Ishikawa (cell line): ENCODE results near the gene DYRK3.

Experiments
- CREB1 ChIP-seq: IDR thresholded peaks from 2 replicates; pipeline ENCODE4 v1.6.1; 2012; ENCODE audit warnings: low read depth
- EGR1 ChIP-seq: IDR thresholded peaks from 2 replicates; pipeline ENCODE4 v1.6.1; 2012
- EP300 ChIP-seq: IDR thresholded peaks from 2 replicates; pipeline ENCODE4 v1.6.1; 2012; ENCODE audit warnings: borderline replicate concordance
- FOXM1 ChIP-seq: IDR thresholded peaks from 2 replicates; pipeline ENCODE4 v1.6.1; 2012; ENCODE audit warnings: low read depth, borderline replicate concordance
- MAX ChIP-seq: IDR thresholded peaks from 2 replicates; pipeline ENCODE4 v1.6.1; 2012
- NFIC ChIP-seq: IDR thresholded peaks from 2 replicates; pipeline ENCODE4 v1.6.1; 2012
- RAD21 ChIP-seq: IDR thresholded peaks from 2 replicates; pipeline ENCODE4 v1.6.1; 2012; ENCODE audit warnings: low read depth
- REST ChIP-seq: IDR thresholded peaks from 2 replicates; pipeline ENCODE4 v1.6.1; 2012; ENCODE audit warnings: low read depth, mild to moderate bottlenecking
- TAF1 ChIP-seq: IDR thresholded peaks from 2 replicates; pipeline ENCODE4 v1.6.1; 2012; ENCODE audit warnings: low read depth, mild to moderate bottlenecking
- TCF12 ChIP-seq: IDR thresholded peaks from 2 replicates; pipeline ENCODE4 v1.6.1; 2012; ENCODE audit warnings: low read depth
- TEAD4 ChIP-seq: IDR thresholded peaks from 2 replicates; pipeline ENCODE4 v1.6.1; 2012
- YY1 ChIP-seq: IDR thresholded peaks from 2 replicates; pipeline ENCODE4 v1.6.1; 2012; ENCODE audit warnings: low read depth
- ZBTB7A ChIP-seq: IDR thresholded peaks from 2 replicates; pipeline ENCODE4 v1.6.1; 2012; ENCODE audit warnings: low read depth
- TF ChIP-seq, protein P1 (sequence below): IDR thresholded peaks from 2 replicates; pipeline ENCODE4 v1.6.1; 2012

The DYRK3 gene

DNA sequence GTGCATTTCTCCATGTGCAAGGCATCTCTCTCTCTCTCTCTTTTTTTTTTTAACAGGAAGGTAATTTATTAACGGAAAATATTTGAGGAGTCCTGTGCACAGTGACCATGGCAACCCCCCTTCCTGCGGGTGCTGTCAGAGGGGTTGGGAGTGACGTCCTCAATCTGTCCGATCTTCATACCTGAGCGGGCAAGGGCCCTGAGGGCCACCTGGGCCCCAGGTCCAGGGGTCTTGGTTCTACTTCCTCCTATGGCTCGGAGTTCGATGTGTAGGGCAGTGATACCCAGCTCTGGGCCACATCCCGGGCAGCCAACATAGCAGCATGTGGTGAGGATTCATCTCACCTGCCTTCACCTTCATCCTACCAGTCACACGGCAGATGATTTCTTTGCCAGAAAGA lies 60.4 kb downstream of the DYRK3 start:
- TF ChIP-seq REST (no peak), TAF1 (no peak), TCF12 (no peak), FOXM1 (no peak), EGR1 (no peak)

- TF ChIP-seq TEAD4 (no peak), ZBTB7A (no peak), CREB1 (no peak), EGR1 (no peak), NFIC (no peak), REST (no peak), MAX (no peak), YY1 (no peak), RAD21 (no peak), FOXM1 (no peak), EP300 (no peak), TAF1 (no peak)
- TF ChIP-seq, protein P1, sequence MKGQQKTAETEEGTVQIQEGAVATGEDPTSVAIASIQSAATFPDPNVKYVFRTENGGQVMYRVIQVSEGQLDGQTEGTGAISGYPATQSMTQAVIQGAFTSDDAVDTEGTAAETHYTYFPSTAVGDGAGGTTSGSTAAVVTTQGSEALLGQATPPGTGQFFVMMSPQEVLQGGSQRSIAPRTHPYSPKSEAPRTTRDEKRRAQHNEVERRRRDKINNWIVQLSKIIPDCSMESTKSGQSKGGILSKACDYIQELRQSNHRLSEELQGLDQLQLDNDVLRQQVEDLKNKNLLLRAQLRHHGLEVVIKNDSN, result no peak
Measured at GRCh38 chr1:206696812-206697585, 61.7 kb downstream of the DYRK3 start.

GRCh38 chr1:206698011-206698410 lies 62.7 kb downstream of the DYRK3 start:
- TF ChIP-seq EGR1 (no peak), TCF12 (no peak), REST (no peak), FOXM1 (no peak), NFIC (no peak), EP300 (no peak), CREB1 (no peak), TAF1 (no peak), ZBTB7A (no peak), RAD21 (no peak)
